EL (cell line): ENCODE results near the gene CBARP.

Source experiments
- DNase-seq: peaks from one replicate; pipeline ENCODE4 v3.0.0-alpha.2; 2016

The CBARP gene

DNA sequence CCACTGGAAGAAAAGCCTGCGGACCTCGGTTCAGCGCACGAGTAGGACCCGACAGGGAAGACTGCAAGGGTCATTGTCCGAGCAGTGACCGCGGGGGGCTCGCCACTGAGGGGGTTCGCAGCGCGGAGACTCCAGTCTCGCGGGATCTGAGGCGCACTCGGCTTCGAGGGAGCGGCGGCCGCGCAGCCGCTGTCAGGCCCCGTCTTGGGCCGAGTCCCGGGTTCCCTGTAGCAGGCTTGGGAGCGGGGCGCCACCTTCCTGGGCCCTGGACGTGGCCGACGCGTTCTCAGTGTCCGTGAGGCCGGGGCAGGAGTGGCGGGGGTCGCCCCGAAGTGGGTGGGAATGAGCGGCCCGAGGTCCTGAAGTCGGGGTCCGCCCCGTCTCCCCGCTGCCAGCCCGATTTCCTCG, 37.1 kb upstream of the CBARP start:
- no peak for DNase-seq

- DNase-seq, result no peak
Measured at GRCh38 chr19:1274081-1274851, 36.5 kb upstream of the CBARP start.

DNA sequence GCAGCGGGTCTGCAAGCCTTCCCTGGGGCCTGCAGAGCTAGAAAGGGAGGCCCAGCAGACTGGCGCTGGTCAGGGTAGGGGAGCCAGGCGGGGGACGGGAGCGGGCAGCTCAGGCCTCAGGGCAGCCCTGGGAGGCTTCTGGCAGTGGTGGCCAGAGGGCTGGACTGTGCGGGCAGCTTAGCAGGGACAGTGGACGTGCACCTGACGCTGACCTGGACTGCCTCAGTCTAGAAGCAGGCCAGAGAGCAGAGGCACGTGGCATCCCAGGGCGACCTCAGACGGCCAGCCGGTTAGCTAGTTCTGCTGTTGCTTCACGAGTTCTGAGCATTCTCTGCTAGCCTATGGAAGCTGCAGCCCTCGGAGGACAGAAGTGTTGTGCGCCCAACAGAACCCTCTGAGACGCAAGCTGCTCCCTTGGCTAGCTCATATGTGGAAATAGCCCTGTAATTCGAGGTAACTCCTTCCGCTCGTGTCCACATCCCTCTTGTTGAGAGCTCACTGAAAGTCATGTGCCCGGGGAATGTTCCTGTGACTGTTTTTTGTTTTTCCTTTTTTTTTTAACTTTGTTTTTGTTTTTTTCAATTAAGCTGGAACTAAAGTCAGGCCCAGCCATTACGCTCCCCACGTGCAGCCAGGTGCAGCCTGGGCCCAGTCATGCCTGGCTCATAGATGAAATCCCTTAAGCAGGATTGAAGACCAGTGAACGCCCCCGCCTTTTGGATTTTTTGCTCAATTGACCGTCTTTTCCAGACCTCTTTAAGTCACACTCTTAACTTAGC, 35.6 kb upstream of the CBARP start:
- no peak for DNase-seq

DNA sequence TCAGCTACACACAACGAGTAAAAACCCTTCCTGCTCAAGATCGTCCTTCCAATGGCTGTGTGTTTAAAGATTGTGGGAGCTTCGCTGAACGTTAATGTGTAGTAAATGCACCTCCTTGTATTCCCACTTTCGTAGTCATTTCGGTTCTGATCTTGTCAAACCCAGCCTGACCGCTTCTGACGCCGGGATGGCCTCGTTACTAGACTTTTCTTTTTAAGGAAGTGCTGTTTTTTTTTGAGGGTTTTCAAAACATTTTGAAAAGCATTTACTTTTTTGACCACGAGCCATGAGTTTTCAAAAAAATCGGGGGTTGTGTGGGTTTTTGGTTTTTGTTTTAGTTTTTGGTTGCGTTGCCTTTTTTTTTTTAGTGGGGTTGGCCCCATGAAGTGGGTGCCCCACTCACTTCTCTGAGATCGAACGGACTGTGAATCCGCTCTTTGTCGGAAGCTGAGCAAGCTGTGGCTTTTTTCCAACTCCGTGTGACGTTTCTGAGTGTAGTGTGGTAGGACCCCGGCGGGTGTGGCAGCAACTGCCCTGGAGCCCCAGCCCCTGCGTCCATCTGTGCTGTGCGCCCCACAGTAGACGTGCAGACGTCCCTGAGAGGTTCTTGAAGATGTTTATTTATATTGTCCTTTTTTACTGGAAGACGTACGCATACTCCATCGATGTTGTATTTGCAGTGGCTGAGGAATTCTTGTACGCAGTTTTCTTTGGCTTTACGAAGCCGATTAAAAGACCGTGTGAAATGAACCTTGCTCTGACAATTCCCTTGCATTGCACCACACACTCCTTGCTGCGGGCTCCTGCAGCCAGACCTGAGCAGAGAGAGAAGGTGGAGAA, 34.8 kb upstream of the CBARP start:
- no peak for DNase-seq

- no peak for DNase-seq
Measured at GRCh38 chr19:1271528-1272422, 34.0 kb upstream of the CBARP start.

DNA sequence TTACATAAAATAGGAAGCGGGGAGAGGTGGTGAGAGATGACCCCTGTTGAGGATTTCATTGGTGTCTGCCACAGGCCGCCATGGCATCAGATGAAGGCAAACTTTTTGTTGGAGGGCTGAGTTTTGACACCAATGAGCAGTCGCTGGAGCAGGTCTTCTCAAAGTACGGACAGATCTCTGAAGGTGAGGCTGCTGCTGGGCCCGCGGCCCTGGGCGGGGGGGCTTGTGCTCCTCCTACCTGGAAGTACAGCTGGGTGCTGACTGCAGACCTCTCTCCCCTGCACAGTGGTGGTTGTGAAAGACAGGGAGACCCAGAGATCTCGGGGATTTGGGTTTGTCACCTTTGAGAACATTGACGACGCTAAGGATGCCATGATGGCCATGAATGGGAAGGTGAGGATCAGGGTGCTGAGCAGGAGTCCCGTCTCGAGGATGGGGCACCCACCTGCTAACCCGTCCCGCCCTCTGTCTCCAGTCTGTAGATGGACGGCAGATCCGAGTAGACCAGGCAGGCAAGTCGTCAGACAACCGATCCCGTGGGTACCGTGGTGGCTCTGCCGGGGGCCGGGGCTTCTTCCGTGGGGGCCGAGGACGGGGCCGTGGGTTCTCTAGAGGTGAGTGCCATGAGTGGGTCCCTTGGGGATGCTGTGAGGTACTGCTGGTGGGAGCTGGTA, 33.2 kb upstream of the CBARP start:
- DNase-seq, result no peak

GRCh38 chr19:1270213-1270853, 32.5 kb upstream of the CBARP start:
- no peak for DNase-seq

- peak; percentile 86 for DNase-seq
Measured at GRCh38 chr19:1269478-1270212, 31.8 kb upstream of the CBARP start.

GRCh38 chr19:1269065-1269477, 31.3 kb upstream of the CBARP start, which contains the start of gene CIRBP:
CIRBP (plus strand) TSS chr19:1269332; CDS start chr19:1270934, 1,602 bp downstream.
- DNase-seq, result peak; percentile 99

- DNase-seq, result no peak
Measured at GRCh38 chr19:1268226-1269064, 30.6 kb upstream of the CBARP start.

GRCh38 chr19:1267477-1268225, 29.8 kb upstream of the CBARP start:
- DNase-seq, result no peak

- DNase-seq, result peak; percentile 59
Measured at GRCh38 chr19:1266916-1267476, 29.2 kb upstream of the CBARP start.

- DNase-seq, result peak; percentile 90
Measured at GRCh38 chr19:1266129-1266915, 28.5 kb upstream of the CBARP start.

- peak; percentile 94 for DNase-seq
Measured at GRCh38 chr19:1265615-1266128, 27.9 kb upstream of the CBARP start.

GRCh38 chr19:1264801-1265614, 27.2 kb upstream of the CBARP start:
- DNase-seq, result peak; percentile 96

DNA sequence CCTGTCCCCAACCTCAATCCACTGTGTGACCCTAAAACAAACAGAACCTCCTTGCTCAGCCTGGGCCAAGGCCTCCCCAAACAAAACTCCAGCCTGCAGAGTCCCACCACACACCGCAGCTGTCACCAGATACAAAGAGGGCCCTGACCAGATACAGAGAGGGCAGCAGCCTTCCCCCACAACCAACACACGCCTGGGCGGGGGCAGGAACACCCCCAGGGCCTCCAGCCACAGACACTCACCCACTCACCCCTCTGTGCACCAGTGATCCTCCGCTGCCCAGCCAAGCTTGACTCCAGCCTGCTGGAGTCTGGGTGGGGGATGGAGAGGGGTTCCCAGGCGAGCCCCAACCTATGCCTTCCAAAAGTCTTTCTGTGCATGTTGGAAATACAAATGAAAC, 25.4 kb upstream of the CBARP start:
- DNase-seq, result no peak
